Omental fat pad (tissue), 4 donors: ENCODE results near the gene PLSCR1. TPM values are rescaled to one million over a fixed set of nuclear protein-coding genes. Genes with fewer than 3 reads are reported as not detected.

Experiments
- ATAC-seq: fragments of 150-250 bp; one replicate; pipeline ENCODE4 v1.9.1; 2016; ENCODE audit warnings: mild to moderate bottlenecking, moderate library complexity; ENCODE audit not compliant: low FRiP score
- DNase-seq: peaks from one replicate; pipeline ENCODE4 v3.0.0-alpha.2; 2019; ENCODE audit warnings: low spot score
- total RNA-seq, 4 donors: library from RNA; depleted of rRNA; stranded (reverse); fragments of >200 nt; gene quantifications; one replicate each; pipeline ENCODE4 v1.1.0, GENCODE V29; 2016
- TF ChIP-seq, protein P1 (sequence below), 3 donors: fragments of 450-650 bp; IDR thresholded peaks; one replicate each; pipeline ENCODE4 v1.5.1; 2016 to 2017; ENCODE audit warnings: antibody characterized with exemption in 3 of 3, mild to moderate bottlenecking in 3 of 3, moderate library complexity in 2 of 3

The PLSCR1 gene
- total RNA-seq, 4 donors from 2014 or later, result 76.6 to 314 (median 189) TPM

DNA sequence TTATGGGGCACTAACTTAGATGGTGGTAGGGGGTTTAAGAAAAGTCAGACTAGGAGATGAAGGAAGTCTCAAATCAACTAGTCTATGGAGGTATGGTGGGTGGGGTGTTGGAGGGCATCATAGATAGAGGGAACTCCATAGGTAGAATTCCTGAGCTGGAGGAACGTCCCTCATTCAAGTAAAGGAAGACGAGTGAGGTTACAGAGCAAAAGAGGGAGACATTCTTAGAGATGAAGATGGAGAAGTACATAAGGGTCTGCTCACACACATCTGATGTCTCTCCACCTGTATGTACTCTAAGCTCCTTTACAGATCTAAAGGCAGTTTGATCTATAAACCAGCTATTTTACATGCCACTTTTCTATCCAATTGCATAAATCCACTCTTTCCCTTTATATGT, 1.4 kb downstream of the PLSCR1 start:
- DNase-seq (no peak), ATAC-seq (no peak)
- TF ChIP-seq, protein P1, sequence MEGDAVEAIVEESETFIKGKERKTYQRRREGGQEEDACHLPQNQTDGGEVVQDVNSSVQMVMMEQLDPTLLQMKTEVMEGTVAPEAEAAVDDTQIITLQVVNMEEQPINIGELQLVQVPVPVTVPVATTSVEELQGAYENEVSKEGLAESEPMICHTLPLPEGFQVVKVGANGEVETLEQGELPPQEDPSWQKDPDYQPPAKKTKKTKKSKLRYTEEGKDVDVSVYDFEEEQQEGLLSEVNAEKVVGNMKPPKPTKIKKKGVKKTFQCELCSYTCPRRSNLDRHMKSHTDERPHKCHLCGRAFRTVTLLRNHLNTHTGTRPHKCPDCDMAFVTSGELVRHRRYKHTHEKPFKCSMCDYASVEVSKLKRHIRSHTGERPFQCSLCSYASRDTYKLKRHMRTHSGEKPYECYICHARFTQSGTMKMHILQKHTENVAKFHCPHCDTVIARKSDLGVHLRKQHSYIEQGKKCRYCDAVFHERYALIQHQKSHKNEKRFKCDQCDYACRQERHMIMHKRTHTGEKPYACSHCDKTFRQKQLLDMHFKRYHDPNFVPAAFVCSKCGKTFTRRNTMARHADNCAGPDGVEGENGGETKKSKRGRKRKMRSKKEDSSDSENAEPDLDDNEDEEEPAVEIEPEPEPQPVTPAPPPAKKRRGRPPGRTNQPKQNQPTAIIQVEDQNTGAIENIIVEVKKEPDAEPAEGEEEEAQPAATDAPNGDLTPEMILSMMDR (IDR thresholded peaks at IDR 0.05), result no peak

DNA sequence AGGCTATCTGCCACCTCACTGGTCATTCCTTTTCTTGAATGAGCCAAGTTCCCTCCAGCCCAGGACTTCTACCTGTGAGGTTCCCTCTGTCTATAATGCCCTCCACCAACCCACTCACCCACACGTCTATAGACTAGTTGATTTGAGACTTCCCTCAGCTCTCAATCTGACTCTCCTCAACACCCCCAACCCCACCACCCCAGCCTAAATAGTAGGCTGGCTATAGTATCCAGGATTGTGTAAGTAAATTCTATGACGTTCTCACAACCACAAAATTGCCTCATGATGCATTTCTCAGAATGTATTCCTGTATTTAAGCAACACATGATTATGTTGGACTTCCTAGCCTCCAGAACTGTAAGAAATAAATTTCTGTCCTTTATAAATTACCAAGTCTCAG, 2.2 kb downstream of the PLSCR1 start:
- ATAC-seq (no peak), DNase-seq (no peak)
- TF ChIP-seq, protein P1 (IDR thresholded peaks at IDR 0.05), result no peak

DNA sequence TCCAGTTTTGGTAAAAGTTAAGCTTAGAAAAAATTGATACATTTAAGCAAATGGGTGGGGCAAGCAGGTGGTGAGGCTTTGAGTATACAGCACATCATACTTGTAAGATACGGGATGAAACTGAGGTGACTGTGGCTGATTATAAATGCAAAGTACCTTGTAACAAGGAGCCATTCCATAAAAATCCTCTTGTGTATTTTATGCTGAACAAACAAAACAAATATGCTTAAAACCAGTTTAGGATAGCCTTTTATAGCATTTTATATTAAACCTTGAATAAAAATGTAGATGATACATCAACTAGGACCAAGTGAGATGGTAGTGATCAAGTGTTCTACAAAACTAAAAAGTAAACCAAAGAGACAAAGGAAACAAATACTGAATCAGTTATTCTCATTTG, 3.4 kb downstream of the PLSCR1 start:
- ATAC-seq, result no peak
- no peak for DNase-seq
- TF ChIP-seq, protein P1 (IDR thresholded peaks at IDR 0.05), result no peak

DNA sequence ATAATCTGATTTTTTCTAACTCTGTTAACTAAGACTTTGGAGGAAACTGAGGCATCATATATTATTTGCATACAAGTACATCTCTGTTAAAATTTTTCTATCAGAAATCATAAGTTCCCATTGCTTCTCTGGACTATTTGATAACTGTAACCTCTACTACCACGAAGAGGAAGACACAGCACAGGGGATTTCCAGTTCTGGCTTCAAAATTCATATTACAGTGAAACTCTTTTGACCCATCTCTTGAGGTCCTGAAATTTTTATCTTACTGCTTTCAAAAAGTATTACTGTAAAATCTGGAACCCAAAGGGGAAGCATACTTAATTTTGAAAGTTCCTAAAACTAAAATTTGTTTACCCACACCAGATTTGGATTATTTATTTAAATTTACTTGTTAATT, 4.2 kb downstream of the PLSCR1 start:
- ATAC-seq (no peak), DNase-seq (no peak)
- TF ChIP-seq, protein P1 (IDR thresholded peaks at IDR 0.05), result no peak

DNA sequence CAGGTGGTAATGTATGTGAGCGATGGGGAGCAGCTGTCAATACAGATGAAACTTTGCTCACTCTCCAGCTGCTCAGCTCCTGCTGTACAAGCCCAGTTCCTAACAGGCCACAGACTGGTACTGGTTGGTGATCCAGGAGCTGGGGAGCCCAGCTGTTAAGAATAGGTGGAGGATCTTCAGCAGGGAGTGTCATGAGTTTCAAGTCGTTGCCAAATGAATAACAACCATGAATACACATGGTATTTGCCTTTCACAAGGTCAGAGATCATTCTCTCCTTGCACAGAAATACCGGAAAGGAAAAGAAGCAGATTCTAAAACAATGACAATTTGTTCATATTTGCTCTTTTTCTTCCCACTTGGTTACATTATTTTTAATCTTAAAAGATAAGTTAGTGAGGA, 5.1 kb downstream of the PLSCR1 start:
- DNase-seq, result no peak
- TF ChIP-seq, protein P1 (IDR thresholded peaks at IDR 0.05), result no peak
- no peak for ATAC-seq

DNA sequence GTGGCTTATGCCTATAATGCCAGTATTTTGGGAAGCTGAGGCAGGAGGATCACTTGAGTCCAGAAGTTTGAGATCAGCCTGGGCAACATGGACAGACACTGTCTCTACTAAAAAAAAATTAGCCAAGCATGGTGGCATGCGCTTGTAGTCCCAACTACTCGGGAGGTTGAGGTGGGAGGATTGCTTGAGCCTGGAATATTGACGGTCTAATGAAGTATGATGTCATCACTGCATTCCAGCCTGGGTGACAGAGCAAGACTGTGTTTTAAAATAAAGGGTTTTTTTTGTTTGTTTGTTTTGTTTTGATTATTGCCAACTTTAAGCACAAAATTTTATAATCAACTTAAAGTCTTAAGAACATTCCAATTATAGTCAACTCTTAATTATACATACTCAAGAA, 6.8 kb downstream of the PLSCR1 start:
- TF ChIP-seq, protein P1 (IDR thresholded peaks at IDR 0.05), result no peak
- no peak for ATAC-seq
- no peak for DNase-seq

DNA sequence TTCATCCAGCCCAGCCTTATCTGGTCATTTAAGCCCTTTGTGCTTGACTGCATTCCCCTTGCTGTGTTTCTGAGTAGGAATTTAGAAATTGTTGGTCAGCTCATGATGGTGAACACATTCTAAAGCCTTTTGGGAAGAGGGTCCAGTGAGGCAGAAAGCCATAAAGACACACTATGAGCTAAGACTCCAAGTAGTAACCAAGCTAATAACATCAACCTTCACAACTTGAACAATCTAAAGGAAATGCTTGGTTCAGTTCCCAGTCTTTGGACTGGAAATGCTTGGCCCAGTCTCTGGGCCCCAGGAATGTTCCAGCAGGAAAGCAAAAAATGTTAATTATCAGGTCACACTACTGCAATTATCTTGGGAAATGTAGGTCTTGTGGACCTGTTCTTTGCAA, 7.7 kb downstream of the PLSCR1 start:
- TF ChIP-seq, protein P1 (IDR thresholded peaks at IDR 0.05), result no peak
- no peak for ATAC-seq
- DNase-seq, result no peak
